Breast epithelium (tissue), 3 donors: Measurements from ENCODE around the gene MPO.

Source experiments
- CTCF ChIP-seq, 3 donors: fragments of 450-650 bp; IDR thresholded peaks; one replicate each; pipeline ENCODE4 v1.5.1; 2016 to 2017; ENCODE audit warnings: antibody characterized with exemption in 3 of 3, mild to moderate bottlenecking in 3 of 3, moderate library complexity in 3 of 3
- POLR2A ChIP-seq: fragments of 450-650 bp; IDR thresholded peaks from one replicate; pipeline ENCODE4 v1.6.1; 2016; ENCODE audit warnings: antibody characterized with exemption, mild to moderate bottlenecking, moderate library complexity
- POLR2AphosphoS5 ChIP-seq, 3 donors: sonication (generic); formaldehyde crosslinking; IDR thresholded peaks; one replicate each; pipeline ENCODE4 v1.6.1; 2017; ENCODE audit warnings: antibody characterized with exemption in 3 of 3

GRCh38 chr17:58304750-58305486 lies 24.2 kb upstream of the MPO start:
- no peak for TF ChIP-seq CTCF (IDR thresholded peaks at IDR 0.05)
- no peak for TF ChIP-seq POLR2A
- no peak for TF ChIP-seq POLR2AphosphoS5 (IDR thresholded peaks at IDR 0.05)
